H1 (cell line): ENCODE data around the gene SCGB1D2. TPM values are rescaled to one million over a fixed set of nuclear protein-coding genes. Genes with fewer than 3 reads are reported as not detected.

Experiments used
- CTCF ChIA-PET: fragments of 300-600 bp; sonication (Branson Sonifier 250); formaldehyde crosslinking; loops from one replicate; lab custom pipeline; 2021; ENCODE audit not compliant: partially characterized antibody; lab: Charles Lee
- POLR2A ChIA-PET: fragments of 300-600 bp; sonication (Branson Sonifier 250); formaldehyde crosslinking; loops from one replicate; lab custom pipeline; 2021; ENCODE audit warnings: inconsistent platforms; ENCODE audit not compliant: partially characterized antibody; lab: Charles Lee
- DNase-seq, 2 experiments: peaks; one replicate each; pipeline versions ENCODE4 v3.0.0 to v3.0.0-alpha.2; 2010 to 2022; ENCODE audit warnings: low spot score in 2 of 2, low read depth in 1 of 2, mixed read lengths in 1 of 2
- FAIRE-seq: peaks from 2 replicates; lab custom pipeline; 2011; peaks lifted over from hg19 to GRCh38; lab: Jason Lieb, UNC
- H2AFZ ChIP-seq: 2 replicates; pipeline ENCODE4 v1.8.1; 2012; ENCODE audit warnings: low read length, inconsistent platforms
- H2AK5ac ChIP-seq: 2 replicates; pipeline ENCODE4 v1.6.1; 2013; ENCODE audit warnings: low read depth, low read length
- H2BK120ac ChIP-seq: replicated peaks from 2 replicates; pipeline ENCODE3; 2013; ENCODE audit warnings: low read depth, low read length, inconsistent platforms
- H2BK12ac ChIP-seq: 2 replicates; pipeline ENCODE4 v1.6.1; 2013; ENCODE audit warnings: low read depth, low read length
- H2BK15ac ChIP-seq: 2 replicates; pipeline ENCODE4 v1.6.1; 2013; ENCODE audit warnings: low read length
- H2BK20ac ChIP-seq: 2 replicates; pipeline ENCODE4 v1.6.1; 2013; ENCODE audit warnings: low read length
- H2BK5ac ChIP-seq: 2 replicates; pipeline ENCODE4 v1.6.1; 2013; ENCODE audit warnings: low read depth, low read length
- H3K14ac ChIP-seq: 2 replicates; pipeline ENCODE4 v1.6.1; 2013; ENCODE audit warnings: inconsistent platforms; ENCODE audit not compliant: insufficient read length
- H3K18ac ChIP-seq: 2 replicates; pipeline ENCODE4 v1.6.1; 2013; ENCODE audit warnings: low read length; ENCODE audit errors: extremely low read depth
- H3K23ac ChIP-seq: 2 replicates; pipeline ENCODE4 v1.6.1; 2013; ENCODE audit warnings: inconsistent platforms; ENCODE audit not compliant: insufficient read length
- H3K23me2 ChIP-seq: 2 replicates; pipeline ENCODE4 v1.6.1; 2013; ENCODE audit warnings: low read depth, low read length
- H3K27ac ChIP-seq: 2 replicates; pipeline ENCODE4 v1.6.1; 2011; ENCODE audit warnings: low read depth, low read length, inconsistent platforms
- H3K27me3 ChIP-seq, 4 experiments: replicated peaks in 1 of 4; 1 replicate in 1 of 4; 2 replicates in 3 of 4; pipeline versions ENCODE4 v1.6.1 to v1.8.1; 2011 to 2013; ENCODE audit warnings: low read length in 3 of 4, mild to moderate bottlenecking in 3 of 4, inconsistent platforms in 2 of 4, mixed read lengths in 2 of 4, moderate library complexity in 1 of 4; ENCODE audit not compliant: control insufficient read depth in 3 of 4, insufficient read depth in 3 of 4; ENCODE audit errors: extremely low read depth in 1 of 4
- H3K36me3 ChIP-seq, 4 experiments: 2 replicates each; pipeline versions ENCODE4 v1.6.1 to v1.8.1; 2011 to 2013; ENCODE audit warnings: mild to moderate bottlenecking in 4 of 4, low read length in 3 of 4, moderate library complexity in 2 of 4, control low read depth in 1 of 4, inconsistent platforms in 1 of 4; ENCODE audit not compliant: insufficient read depth in 4 of 4, control insufficient read depth in 2 of 4
- H3K4ac ChIP-seq: replicated peaks from 2 replicates; pipeline ENCODE3; 2013; ENCODE audit warnings: low read length, low read depth, mixed read lengths, inconsistent platforms; ENCODE audit not compliant: insufficient read length
- H3K4me1 ChIP-seq, 4 experiments: replicated peaks in 1 of 4; 1 replicate in 1 of 4; 2 replicates in 3 of 4; pipeline versions ENCODE4 v1.6.1 to v1.8.1; 2011 to 2013; ENCODE audit warnings: low read length in 3 of 4, inconsistent platforms in 2 of 4, mixed read lengths in 1 of 4; ENCODE audit not compliant: insufficient read depth in 4 of 4, control insufficient read depth in 3 of 4
- H3K4me2 ChIP-seq, 2 experiments: 2 replicates each; pipeline versions ENCODE4 v1.6.1 to v1.8.1; 2011 to 2013; ENCODE audit warnings: low read depth in 2 of 2, low read length in 2 of 2, control low read depth in 1 of 2, inconsistent platforms in 1 of 2, mild to moderate bottlenecking in 1 of 2; ENCODE audit not compliant: insufficient read depth in 1 of 2
- H3K4me3 ChIP-seq, 4 experiments: fragments of 200-600, 300-600 bp in 1 of 4; sonication (generic), shearing (Covaris generic), sonication (Bioruptor Twin) in 1 of 4; 2 replicates each; pipeline versions ENCODE4 v1.5.1 to v1.8.1; 2011 to 2016; ENCODE audit warnings: low read length in 4 of 4, low read depth in 3 of 4, control low read depth in 2 of 4, inconsistent platforms in 2 of 4, mild to moderate bottlenecking in 2 of 4, mixed read lengths in 1 of 4, moderate library complexity in 1 of 4; ENCODE audit not compliant: insufficient read depth in 2 of 4; ENCODE audit errors: extremely low read depth in 1 of 4
- H3K56ac ChIP-seq: replicated peaks from 2 replicates; pipeline ENCODE3; 2013; ENCODE audit warnings: low read depth, mild to moderate bottlenecking, mixed read lengths, low read length, inconsistent platforms; ENCODE audit not compliant: insufficient read length
- H3K79me1 ChIP-seq: 2 replicates; pipeline ENCODE4 v1.6.1; 2013; ENCODE audit warnings: low read depth, low read length, control low read depth
- H3K79me2 ChIP-seq, 2 experiments: 2 replicates each; pipeline versions ENCODE4 v1.6.1 to v1.8.1; 2012 to 2013; ENCODE audit warnings: low read length in 2 of 2, mild to moderate bottlenecking in 2 of 2, inconsistent platforms in 1 of 2; ENCODE audit not compliant: insufficient read depth in 2 of 2, control insufficient read depth in 1 of 2
- H3K9ac ChIP-seq, 4 experiments: replicated peaks in 1 of 4; 1 replicate in 1 of 4; 2 replicates in 3 of 4; pipeline versions ENCODE4 v1.6.1 to v1.8.1; 2011 to 2013; ENCODE audit warnings: low read depth in 3 of 4, low read length in 3 of 4, control low read depth in 2 of 4, mild to moderate bottlenecking in 2 of 4, moderate library complexity in 2 of 4, inconsistent platforms in 1 of 4; ENCODE audit errors: extremely low read depth in 1 of 4
- H3K9me3 ChIP-seq, 2 experiments: 2 replicates each; pipeline versions ENCODE4 v1.6.1 to v1.8.1; 2012 to 2013; ENCODE audit warnings: mild to moderate bottlenecking in 2 of 2, moderate library complexity in 2 of 2, control low read depth in 1 of 2, inconsistent platforms in 1 of 2, low read depth in 1 of 2, low read length in 1 of 2, mixed read lengths in 1 of 2; ENCODE audit not compliant: insufficient read depth in 2 of 2
- H4K20me1 ChIP-seq, 2 experiments: replicated peaks in 1 of 2; 2 replicates each; pipeline versions ENCODE3 to v1.8.1; 2011 to 2013; ENCODE audit warnings: inconsistent platforms in 2 of 2, low read length in 2 of 2, mild to moderate bottlenecking in 1 of 2; ENCODE audit not compliant: insufficient read depth in 2 of 2, control insufficient read depth in 1 of 2
- H4K5ac ChIP-seq: 2 replicates; pipeline ENCODE4 v1.6.1; 2013; ENCODE audit warnings: low read length, low read depth, mixed read lengths, inconsistent platforms; ENCODE audit not compliant: insufficient read length
- H4K8ac ChIP-seq: 2 replicates; pipeline ENCODE4 v1.8.0; 2013; ENCODE audit warnings: mild to moderate bottlenecking, moderate library complexity, low read length, inconsistent platforms; ENCODE audit not compliant: insufficient read depth; ENCODE audit errors: extremely low read depth
- H4K91ac ChIP-seq: replicated peaks from 2 replicates; pipeline ENCODE3; 2013; ENCODE audit warnings: low read length, mixed read lengths, inconsistent platforms; ENCODE audit not compliant: insufficient read length
- BACH1 ChIP-seq: IDR thresholded peaks from 2 replicates; pipeline ENCODE4 v1.6.1; 2012; ENCODE audit warnings: low read length, improper control_type of control experiment
- CTBP2 ChIP-seq: IDR thresholded peaks from 2 replicates; pipeline ENCODE4 v1.7.0; 2011; ENCODE audit warnings: borderline replicate concordance, mild to moderate bottlenecking, moderate library complexity, mixed read lengths, low read length; ENCODE audit not compliant: insufficient read depth, insufficient read length
- EGR1 ChIP-seq: IDR thresholded peaks from 2 replicates; pipeline ENCODE4 v1.6.1; 2011; ENCODE audit warnings: low read depth, low read length, borderline replicate concordance
- KDM1A ChIP-seq: fragments of 200-600, 300-600 bp; sonication (generic); IDR thresholded peaks from 2 replicates; pipeline ENCODE4 v1.7.1; 2016; ENCODE audit warnings: mild to moderate bottlenecking, low read length, borderline replicate concordance
- MAFK ChIP-seq: IDR thresholded peaks from 2 replicates; pipeline ENCODE4 v1.6.1; 2012; ENCODE audit warnings: low read depth, mild to moderate bottlenecking, improper control_type of control experiment, low read length
- SAP30 ChIP-seq: fragments of 300-600 bp; sonication (generic); IDR thresholded peaks from 2 replicates; pipeline ENCODE4 v1.7.1; 2012; ENCODE audit warnings: low read length, moderate library complexity, mild to moderate bottlenecking, inconsistent platforms; ENCODE audit not compliant: insufficient read depth, insufficient replicate concordance
- SIRT6 ChIP-seq: IDR thresholded peaks from one replicate; pipeline ENCODE4 v1.7.1; 2012; ENCODE audit warnings: low read length, inconsistent platforms
- SP2 ChIP-seq: IDR thresholded peaks from 2 replicates; pipeline ENCODE4 v1.6.1; 2012; ENCODE audit warnings: mild to moderate bottlenecking, low read length, inconsistent platforms
- SUZ12 ChIP-seq: fragments of 200-600 bp; sonication (generic); IDR thresholded peaks from 2 replicates; pipeline ENCODE4 v1.6.1; 2012; ENCODE audit warnings: mild to moderate bottlenecking, inconsistent platforms, low read length, moderate library complexity, mixed read lengths
- TAF1 ChIP-seq: IDR thresholded peaks from 2 replicates; pipeline ENCODE4 v1.6.1; 2011; ENCODE audit warnings: mild to moderate bottlenecking, low read depth, low read length
- TCF12 ChIP-seq: IDR thresholded peaks from 2 replicates; pipeline ENCODE4 v1.6.1; 2011; ENCODE audit warnings: low read depth, mild to moderate bottlenecking, low read length
- polyA plus RNA-seq, 7 experiments: library from polyadenylated mRNA; depleted of rRNA in 3 of 7; stranded (reverse) in 5 of 7; unstranded in 2 of 7; fragments of >200 nt in 5 of 7; fragments of 200-250 nt in 2 of 7; gene quantifications; 1 replicate in 5 of 7; 2 replicates in 1 of 7; 4 replicates in 1 of 7; pipeline versions ENCODE4 v1.2.1 to v1.2.3, GENCODE V29; 2011 to 2013; ENCODE audit warnings: missing spikeins in 2 of 7, mixed read lengths in 2 of 7
- total RNA-seq: library from RNA; stranded (reverse); fragmentation: NEBNext Ultra II Directional; extraction: Animal tissue kit (Norgen Biotek cat#: 25700); gene quantifications from 2 replicates; pipeline ENCODE4 v1.2.1, GENCODE V29; 2021
- TF ChIP-seq, protein P1 (sequence below), 3 experiments: IDR thresholded peaks; 1 replicate in 2 of 3; 2 replicates in 1 of 3; pipeline versions ENCODE4 v1.5.1 to v1.6.1; 2011; ENCODE audit warnings: low read length in 3 of 3, mild to moderate bottlenecking in 3 of 3, inconsistent platforms in 2 of 3, low read depth in 1 of 3, moderate library complexity in 1 of 3; ENCODE audit not compliant: insufficient read depth in 1 of 3; ENCODE audit errors: control extremely low read depth in 1 of 3
- TF ChIP-seq, protein P2 (sequence below): IDR thresholded peaks from 2 replicates; pipeline ENCODE4 v1.6.1; 2012; ENCODE audit warnings: inconsistent platforms

The SCGB1D2 gene
- total and polyA plus RNA-seq, 2 of the 8 experiments (the other 6 are each of a cell fraction or from before 2014, with no cell fraction given), result not detected

DNA sequence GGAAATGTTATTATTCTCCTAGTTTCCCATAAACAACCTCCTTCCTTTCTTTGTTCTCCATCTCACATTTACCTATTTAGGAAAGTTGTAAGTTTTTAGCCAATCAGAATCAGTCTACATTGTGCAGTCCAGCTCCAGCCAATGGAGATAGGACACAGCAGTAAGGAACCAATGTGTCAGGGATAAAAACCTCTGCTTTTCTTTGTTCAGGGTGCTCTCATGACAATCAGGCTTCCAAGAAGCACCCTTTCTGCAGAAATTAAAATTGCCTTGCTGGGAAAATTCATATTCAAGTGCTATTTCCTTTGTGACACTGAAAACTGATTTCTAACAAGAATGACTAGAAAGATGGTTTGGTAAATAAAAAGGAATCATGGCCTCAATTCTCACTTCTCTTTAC, 18.9 kb upstream of the SCGB1D2 start:
- Histone ChIP-seq H3K23ac (no peak overlapping the region), H3K9ac (no peak overlapping the region), H3K36me3 (no peaks in the 10 kb centered on the region), H2AFZ (no peak overlapping the region), H3K27ac (no peak overlapping the region), H2BK120ac (no peak overlapping the region), H2AK5ac (no peak overlapping the region), H3K23me2 (no peaks in the 10 kb centered on the region), H3K56ac (no peak overlapping the region), H3K9me3 (no peaks in the 10 kb centered on the region), H3K4me1 (peaks cover 0 to 3% (median 0%) of the 10 kb centered on the region in 4 experiments; a peak in 1 of 7 replicates), H3K79me2 (no peaks in the 10 kb centered on the region), H3K18ac (no peak overlapping the region), H3K27me3 (no peaks in the 10 kb centered on the region), H2BK20ac (no peak overlapping the region), H2BK5ac (no peak overlapping the region), H4K20me1 (no peaks in the 10 kb centered on the region), H3K4me3 (no peak overlapping the region), H3K4me2 (no peak overlapping the region), H2BK12ac (no peak overlapping the region), H3K79me1 (no peaks in the 10 kb centered on the region), H4K91ac (no peak overlapping the region), H3K4ac (no peak overlapping the region), H2BK15ac (no peak overlapping the region), H4K8ac (no peak overlapping the region), H4K5ac (no peak overlapping the region), H3K14ac (no peak overlapping the region)
- CTCF ChIA-PET, result interaction anchor here (0.7 to 1.7 kb wide), 6 partner anchors 16 to 105 kb away, joined by 3 to 6 read pairs (median 4); no protein-coding TSS in a partner anchor
- DNase-seq, result no peak
- POLR2A ChIA-PET, result no interaction called here
- FAIRE-seq, result no peak
- TF ChIP-seq SUZ12 (no peak), TAF1 (no peak), CTBP2 (no peak), EGR1 (no peak), SAP30 (no peak), MAFK (no peak), SP2 (no peak), KDM1A (no peak), TCF12 (no peak), BACH1 (no peak), SIRT6 (no peak)
- TF ChIP-seq, protein P1, sequence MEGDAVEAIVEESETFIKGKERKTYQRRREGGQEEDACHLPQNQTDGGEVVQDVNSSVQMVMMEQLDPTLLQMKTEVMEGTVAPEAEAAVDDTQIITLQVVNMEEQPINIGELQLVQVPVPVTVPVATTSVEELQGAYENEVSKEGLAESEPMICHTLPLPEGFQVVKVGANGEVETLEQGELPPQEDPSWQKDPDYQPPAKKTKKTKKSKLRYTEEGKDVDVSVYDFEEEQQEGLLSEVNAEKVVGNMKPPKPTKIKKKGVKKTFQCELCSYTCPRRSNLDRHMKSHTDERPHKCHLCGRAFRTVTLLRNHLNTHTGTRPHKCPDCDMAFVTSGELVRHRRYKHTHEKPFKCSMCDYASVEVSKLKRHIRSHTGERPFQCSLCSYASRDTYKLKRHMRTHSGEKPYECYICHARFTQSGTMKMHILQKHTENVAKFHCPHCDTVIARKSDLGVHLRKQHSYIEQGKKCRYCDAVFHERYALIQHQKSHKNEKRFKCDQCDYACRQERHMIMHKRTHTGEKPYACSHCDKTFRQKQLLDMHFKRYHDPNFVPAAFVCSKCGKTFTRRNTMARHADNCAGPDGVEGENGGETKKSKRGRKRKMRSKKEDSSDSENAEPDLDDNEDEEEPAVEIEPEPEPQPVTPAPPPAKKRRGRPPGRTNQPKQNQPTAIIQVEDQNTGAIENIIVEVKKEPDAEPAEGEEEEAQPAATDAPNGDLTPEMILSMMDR (IDR thresholded peaks at IDR 0.05; ENCODE audit: control extremely low read depth in 1 of 3, insufficient read depth in 1 of 3, low read depth in 1 of 3, low read length in 3 of 3), result no peak
- TF ChIP-seq, protein P2, sequence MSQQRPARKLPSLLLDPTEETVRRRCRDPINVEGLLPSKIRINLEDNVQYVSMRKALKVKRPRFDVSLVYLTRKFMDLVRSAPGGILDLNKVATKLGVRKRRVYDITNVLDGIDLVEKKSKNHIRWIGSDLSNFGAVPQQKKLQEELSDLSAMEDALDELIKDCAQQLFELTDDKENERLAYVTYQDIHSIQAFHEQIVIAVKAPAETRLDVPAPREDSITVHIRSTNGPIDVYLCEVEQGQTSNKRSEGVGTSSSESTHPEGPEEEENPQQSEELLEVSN, result no peak
